NCI-H345 treated with DMSO at 0.1 percent for 48 hours (cell line): Measurements from ENCODE around the gene COX7A1.
A peak's percentile ranks its signal among the peaks of the same experiment; 100 is the strongest.
"Not testable (repeated sequence)": the region's sequence is repeated elsewhere in the genome, so short reads cannot be mapped to it uniquely, and the experiment has no call there.

Experiments used
- DNase-seq: peaks from one replicate; lab custom pipeline; 2025; ENCODE audit not compliant: unreplicated experiment; lab: John Stamatoyannopoulos, UW

Gene COX7A1

GRCh38 chr19:36142046-36142445, 10.2 kb downstream of the COX7A1 start:
- no peak for DNase-seq

- DNase-seq = peak; percentile 95
These were observed 11.0 kb downstream of the COX7A1 start for GRCh38 chr19:36141039-36141927.

- peak; percentile 95 for DNase-seq
These were observed 11.8 kb downstream of the COX7A1 start for GRCh38 chr19:36140304-36141038.

GRCh38 chr19:36139473-36140303, 12.6 kb downstream of the COX7A1 start, which contains the start of gene CAPNS1:
TSS of gene CAPNS1 (plus strand) at chr19:36140066. CDS start at chr19:36141012, 946 bp downstream.
- DNase-seq = peak; percentile 99

- DNase-seq = no peak
These were observed 13.2 kb downstream of the COX7A1 start for GRCh38 chr19:36139120-36139472.

GRCh38 chr19:36136964-36137686, 15.1 kb downstream of the COX7A1 start:
- peak; percentile 93 for DNase-seq

GRCh38 chr19:36134867-36135266, 17.4 kb downstream of the COX7A1 start:
- not testable (repeated sequence) for DNase-seq

- not testable (repeated sequence) for DNase-seq
These were observed 21.0 kb downstream of the COX7A1 start for GRCh38 chr19:36131221-36131620.

GRCh38 chr19:36128392-36128736, 23.9 kb downstream of the COX7A1 start:
- DNase-seq = peak; percentile 46

GRCh38 chr19:36125557-36125956, 26.7 kb downstream of the COX7A1 start:
- no peak for DNase-seq

GRCh38 chr19:36121486-36122124, 30.6 kb downstream of the COX7A1 start:
- DNase-seq = no peak

- DNase-seq = no peak
These were observed 31.3 kb downstream of the COX7A1 start for GRCh38 chr19:36120984-36121358.

- peak; percentile 99 for DNase-seq
These were observed 31.9 kb downstream of the COX7A1 start for GRCh38 chr19:36120092-36120983.

- no peak for DNase-seq
These were observed 36.0 kb downstream of the COX7A1 start for GRCh38 chr19:36116344-36116637.

GRCh38 chr19:36115453-36116343, 36.5 kb downstream of the COX7A1 start, which contains the start of gene TBCB:
TSS of gene TBCB (plus strand) at chr19:36115468. CDS start at chr19:36115561, 93 bp downstream.
- peak; percentile 47 for DNase-seq

- peak; percentile 100 for DNase-seq
These were observed 37.4 kb downstream of the COX7A1 start, which contains the start of gene POLR2I for GRCh38 chr19:36114721-36115452. TSS of gene POLR2I (minus strand) at chr19:36114875. CDS start at chr19:36114856, 19 bp downstream.
